Heart right ventricle (tissue), 16 donors: ENCODE measurements around the gene TRAFD1. TPM values are rescaled to one million over a fixed set of nuclear protein-coding genes. Genes with fewer than 3 reads are reported as not detected.

Experiments
- ATAC-seq, 8 donors: fragments of 200-7000 bp; cut with Tn5 transposase; one replicate each; pipeline ENCODE4 v1.9.1; 2020; ENCODE audit warnings: mild to moderate bottlenecking in 8 of 8, moderate library complexity in 8 of 8, moderate number of reproducible peaks in 1 of 8
- DNase-seq, 2 donors: peaks; one replicate each; pipeline ENCODE4 v3.0.0-alpha.2; 2020
- H3K27ac ChIP-seq, 10 donors: fragments of 200-600 bp; sonication (generic) in 2 of 10; one replicate each; pipeline versions ENCODE4 v1.5.0 to v1.8.0; 2020 to 2022; ENCODE audit warnings: mild to moderate bottlenecking in 3 of 10
- H3K27me3 ChIP-seq, 7 donors: fragments of 200-600 bp; one replicate each; pipeline ENCODE4 v1.8.0; 2021 to 2022; ENCODE audit warnings: mild to moderate bottlenecking in 2 of 7
- H3K36me3 ChIP-seq, 9 donors: fragments of 200-600 bp; sonication (generic) in 1 of 9; one replicate each; pipeline versions ENCODE4 v1.5.0 to v1.8.0; 2020 to 2022; ENCODE audit warnings: mild to moderate bottlenecking in 2 of 9
- H3K4me1 ChIP-seq, 9 donors: fragments of 200-600 bp; sonication (generic) in 1 of 9; one replicate each; pipeline versions ENCODE4 v1.5.0 to v1.8.0; 2020 to 2022; ENCODE audit warnings: mild to moderate bottlenecking in 4 of 9
- H3K4me3 ChIP-seq, 10 donors: fragments of 200-600 bp; sonication (generic) in 2 of 10; one replicate each; pipeline versions ENCODE4 v1.5.0 to v1.8.0; 2020 to 2022; ENCODE audit warnings: mild to moderate bottlenecking in 7 of 10, moderate library complexity in 2 of 10
- H3K9me3 ChIP-seq, 11 donors: fragments of 200-600 bp in 10 of 11; sonication (generic) in 2 of 11; one replicate each; pipeline versions ENCODE4 v1.5.0 to v1.8.0; 2013 to 2022; ENCODE audit warnings: mild to moderate bottlenecking in 2 of 11, control low read depth in 1 of 11, moderate library complexity in 1 of 11
- WGBS, 2 donors: extraction: QIAGEN DNeasy Blood & Tissue Kit; methylation state at CpG; one replicate each; pipeline ENCODE4 v1.1.7; 2013; ENCODE audit warnings: inconsistent platforms in 1 of 2; 5-methylcytosine and 5-hydroxymethylcytosine counted together
- intact Hi-C, 10 donors: fragments of 100-400 bp; cut with DNase I; formaldehyde crosslinking; loops; one replicate each; pipeline versions ENCODE4 v1.11.1 to v1.14.2; 2022
- polyA plus RNA-seq, 2 donors: library from polyadenylated mRNA; stranded (reverse); fragments of 200-250 nt; gene quantifications; one replicate each; pipeline ENCODE4 v1.2.3, GENCODE V29; 2013
- total RNA-seq, 10 donors: library from RNA; stranded (reverse); fragmentation: NEBNext Ultra II Directional in 3 of 10; extraction: Animal tissue kit (Norgen Biotek cat#: 25700) in 3 of 10; gene quantifications; one replicate each; pipeline versions ENCODE4 v1.2.1 to v1.2.4, GENCODE V29; 2021 to 2023
- TF ChIP-seq, protein P1 (sequence below), 9 donors: fragments of 200-600 bp; sonication (generic) in 2 of 9; IDR thresholded peaks; one replicate each; pipeline versions ENCODE4 v1.5.0 to v1.8.0; 2021 to 2022; ENCODE audit warnings: antibody characterized with exemption in 9 of 9, mild to moderate bottlenecking in 5 of 9, moderate library complexity in 1 of 9
- donor health status: Arrhythmogenic right ventricular cardiomyopathy.
- donor health status: ischemic (EF 13 %, LVEDD 7.1; RV severe dilation, severe dysfunction).
- donor health status: healthy with polysubstance abuse.
- donor health status: DM: no; HTN: yes; CAD: no.
- donor health status: DM: no; HTN: no; CAD: no.
- donor health status: ischemic (EF 25% LVEDD 6.9; RV normal size, moderate dysfunction).
- donor health status: ischemic (EF 25% LVEDD 5.7; RV mildly dilated, moderate dysfunction).
- donor health status: healthy.
- donor health status: DM: yes; HTN: yes; CAD: no.
- donor health status: Ischemic cardiomyopathy.
- donor health status: ischemic (EF 35%, LVEDD 5.7; RV mildly dilated, moderate dysfunction).
- donor health status: nonischemic (EF 11% LVEDD 7.7; RV severe dilation, severe dysfunction).
- donor health status: DM: yes; HTN: yes; CAD: no.
- donor health status: PGD.
- donor health status: ischemic (EF 29% LVEDD 5.4; RV normal size, mild dysfunction).
- donor health status: nonischemic (EF 23%, LVEDD 6.1; RV moderate dilation, normal function).

Gene TRAFD1
- total and polyA plus RNA-seq, 12 donors: 7.8 to 72.5 (median 24.3) TPM

DNA sequence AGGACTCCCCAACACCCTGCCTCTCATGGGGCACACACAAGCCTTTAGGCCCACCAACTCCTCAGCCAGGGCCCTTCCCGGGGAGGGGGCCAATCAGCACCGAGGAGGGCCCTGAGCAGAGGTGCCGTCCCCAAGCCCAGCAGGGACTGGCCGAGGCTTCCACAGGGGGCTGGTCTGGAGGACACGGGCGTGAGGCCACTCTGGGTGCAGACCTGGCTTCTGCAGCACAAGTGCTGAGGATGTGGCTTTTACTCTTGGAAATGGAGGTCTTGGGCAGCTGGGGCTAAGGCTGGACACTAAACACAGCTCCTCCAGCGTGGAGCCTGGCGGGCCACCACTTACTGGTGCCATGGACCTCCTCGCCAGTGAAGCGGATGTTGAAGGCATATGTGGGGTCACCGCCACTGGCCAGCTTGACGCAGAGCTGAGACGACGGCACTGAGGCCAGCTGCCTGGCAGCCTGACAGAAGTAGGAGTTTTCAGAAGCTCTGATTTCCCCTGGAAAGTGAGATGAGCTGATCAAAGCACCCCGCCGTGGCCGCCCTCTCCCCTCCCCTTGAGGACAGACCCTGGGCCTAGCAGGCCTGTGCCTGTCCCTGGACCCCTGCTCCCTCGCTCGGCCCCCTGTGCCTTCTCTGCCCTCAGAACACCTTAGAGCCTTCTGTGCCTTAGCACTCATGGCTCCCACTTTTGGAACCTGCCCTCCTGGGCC is 44.0 kb downstream of the TRAFD1 start:
- WGBS, 2 donors: 89 to 94% methylated on average over 18 to 19 of the region's 19 CpGs
- H3K36me3 ChIP-seq: peaks cover 0 to 88% (median 33%) of the 10 kb centered on the region in 9 donors
- ATAC-seq (peak in 1 of 8 donors; percentile 10), DNase-seq (no peak)
- peak overlapping the region in 1 of 10 donors; percentile 23 for H3K27ac ChIP-seq
- no peaks in the 10 kb centered on the region for H3K4me1 ChIP-seq
- no peaks in the 10 kb centered on the region for H3K27me3 ChIP-seq
- no peak overlapping the region for H3K4me3 ChIP-seq
- TF ChIP-seq, protein P1, sequence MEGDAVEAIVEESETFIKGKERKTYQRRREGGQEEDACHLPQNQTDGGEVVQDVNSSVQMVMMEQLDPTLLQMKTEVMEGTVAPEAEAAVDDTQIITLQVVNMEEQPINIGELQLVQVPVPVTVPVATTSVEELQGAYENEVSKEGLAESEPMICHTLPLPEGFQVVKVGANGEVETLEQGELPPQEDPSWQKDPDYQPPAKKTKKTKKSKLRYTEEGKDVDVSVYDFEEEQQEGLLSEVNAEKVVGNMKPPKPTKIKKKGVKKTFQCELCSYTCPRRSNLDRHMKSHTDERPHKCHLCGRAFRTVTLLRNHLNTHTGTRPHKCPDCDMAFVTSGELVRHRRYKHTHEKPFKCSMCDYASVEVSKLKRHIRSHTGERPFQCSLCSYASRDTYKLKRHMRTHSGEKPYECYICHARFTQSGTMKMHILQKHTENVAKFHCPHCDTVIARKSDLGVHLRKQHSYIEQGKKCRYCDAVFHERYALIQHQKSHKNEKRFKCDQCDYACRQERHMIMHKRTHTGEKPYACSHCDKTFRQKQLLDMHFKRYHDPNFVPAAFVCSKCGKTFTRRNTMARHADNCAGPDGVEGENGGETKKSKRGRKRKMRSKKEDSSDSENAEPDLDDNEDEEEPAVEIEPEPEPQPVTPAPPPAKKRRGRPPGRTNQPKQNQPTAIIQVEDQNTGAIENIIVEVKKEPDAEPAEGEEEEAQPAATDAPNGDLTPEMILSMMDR (IDR thresholded peaks at IDR 0.05): no peak
- intact Hi-C loops: no loop called here
- no peaks in the 10 kb centered on the region for H3K9me3 ChIP-seq

GRCh38 chr12:112169966-112170365 is 44.6 kb downstream of the TRAFD1 start:
- no peaks in the 10 kb centered on the region for H3K27me3 ChIP-seq
- no peak overlapping the region for H3K4me3 ChIP-seq
- no peaks in the 10 kb centered on the region for H3K4me1 ChIP-seq
- ATAC-seq (no peak), DNase-seq (no peak)
- no peaks in the 10 kb centered on the region for H3K9me3 ChIP-seq
- WGBS, 2 donors: 90 to 91% methylated on average over 7 of the region's 7 CpGs
- intact Hi-C loops: loop anchor here in 1 of 10 donors (5.0 kb wide), 1 partner anchor 992 kb away; no protein-coding TSS in a partner anchor
- H3K27ac ChIP-seq: peak overlapping the region in 1 of 10 donors; percentile 23
- peaks cover 0 to 91% (median 39%) of the 10 kb centered on the region in 9 donors for H3K36me3 ChIP-seq
- TF ChIP-seq, protein P1 (IDR thresholded peaks at IDR 0.05): no peak

- H3K36me3 ChIP-seq: peaks cover 0 to 95% (median 43%) of the 10 kb centered on the region in 9 donors
- 57% methylated on average over 8 of the region's 8 CpGs for WGBS, 2 donors
- no peaks in the 10 kb centered on the region for H3K4me1 ChIP-seq
- intact Hi-C loops: loop anchor here in 1 of 10 donors (5.0 kb wide), 1 partner anchor 992 kb away; no protein-coding TSS in a partner anchor
- no peaks in the 10 kb centered on the region for H3K9me3 ChIP-seq
- no peak for DNase-seq
- TF ChIP-seq, protein P1 (IDR thresholded peaks at IDR 0.05): peak in 8 of 9 donors; percentile 6 to 48 (median 36)
- no peaks in the 10 kb centered on the region for H3K27me3 ChIP-seq
- ATAC-seq: peak in 2 of 8 donors; percentile 65
- no peak overlapping the region for H3K4me3 ChIP-seq
- peak overlapping the region in 1 of 10 donors; percentile 23 for H3K27ac ChIP-seq
Measured at GRCh38 chr12:112170376-112170775, 45.0 kb downstream of the TRAFD1 start.

DNA sequence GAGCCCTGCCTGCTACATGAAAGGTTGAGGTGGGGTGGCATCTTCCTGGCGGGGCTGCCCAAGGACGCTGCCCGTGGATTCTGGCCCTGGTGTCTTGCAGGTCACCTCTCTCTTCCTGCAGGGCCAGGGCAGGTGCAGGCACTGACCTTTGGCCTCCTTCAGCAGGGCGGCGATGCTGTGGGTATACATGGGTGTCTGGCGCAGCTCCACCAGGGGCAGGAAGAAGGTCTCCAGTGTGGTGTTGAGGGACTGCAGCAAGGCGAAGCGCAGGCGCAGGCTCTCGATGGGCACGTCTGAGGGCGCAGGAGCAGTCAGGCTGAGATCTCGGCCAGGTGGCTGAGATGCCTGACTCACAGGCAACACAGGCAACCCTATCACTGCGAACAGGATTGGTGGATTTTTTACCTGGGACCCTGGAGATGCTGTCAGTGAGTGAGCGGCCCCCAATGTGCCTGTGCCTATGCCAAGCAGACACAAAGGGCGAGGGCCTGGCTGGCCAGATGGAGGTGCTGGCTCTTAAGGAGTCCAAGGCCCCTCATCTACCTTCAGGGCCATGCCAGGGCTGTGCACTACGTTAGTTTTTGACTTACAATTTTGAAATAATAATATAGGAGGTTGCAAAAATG is 45.7 kb downstream of the TRAFD1 start:
- DNase-seq: no peak
- peaks cover 0 to 96% (median 50%) of the 10 kb centered on the region in 9 donors for H3K36me3 ChIP-seq
- WGBS, 2 donors: 94% methylated on average over 17 of the region's 17 CpGs

More for the DNA sequence above, 45.7 kb downstream of the TRAFD1 start:
- Histone ChIP-seq H3K4me3 (no peak overlapping the region), H3K27me3 (no peaks in the 10 kb centered on the region), H3K27ac (peak overlapping the region in 1 of 10 donors; percentile 23), H3K4me1 (no peaks in the 10 kb centered on the region), H3K9me3 (no peaks in the 10 kb centered on the region)
- TF ChIP-seq, protein P1 (IDR thresholded peaks at IDR 0.05): no peak
- intact Hi-C loops: loop anchor here in 1 of 10 donors (5.0 kb wide), 1 partner anchor 991 kb away; no protein-coding TSS in a partner anchor
- ATAC-seq: no peak
